ENCODE measurements around the gene SPINDOC. TPM values are rescaled to one million over a fixed set of nuclear protein-coding genes. Genes with fewer than 3 reads are reported as not detected.
"Not testable (repeated sequence)": the region's sequence is repeated elsewhere in the genome, so short reads cannot be mapped to it uniquely, and the experiment has no call there.

Gene SPINDOC
- total RNA-seq, 1 experiment from 2014 or later = 53.8 TPM

DNA sequence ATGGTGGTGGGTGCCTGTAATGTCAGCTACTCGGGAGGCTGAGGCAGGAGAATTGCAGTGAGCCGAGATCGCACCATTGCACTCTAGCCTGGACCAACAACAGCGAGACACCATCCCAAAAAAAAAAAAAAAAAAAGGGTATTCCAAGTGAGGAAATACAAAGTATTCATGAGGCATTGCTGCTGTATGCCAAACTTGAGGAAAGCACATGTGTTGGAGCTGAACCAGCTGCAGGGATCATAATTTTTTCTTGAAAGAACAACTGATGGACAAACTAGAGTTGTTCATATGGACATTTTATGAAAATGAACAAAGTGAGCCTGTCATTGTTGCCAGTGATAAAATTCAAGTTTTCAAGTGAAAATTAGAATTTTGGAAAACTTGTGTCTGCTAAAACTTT is 41.4 kb downstream of the SPINDOC start:
- no peaks in the 10 kb centered on the region for H3K9me3 Mint-ChIP-seq (ENCODE audit: low read depth, unreplicated experiment)
- no TSS peak for BruUV-seq (replicated peaks)
- H3K27ac Mint-ChIP-seq (ENCODE audit: unreplicated experiment) = no peak overlapping the region
- no peak for DNase-seq
- intact Hi-C loops (cut with micrococcal nuclease; ENCODE audit: unreplicated experiment) = no loop called here
- H3K27me3 Mint-ChIP-seq (ENCODE audit: unreplicated experiment) = no peaks in the 10 kb centered on the region
- CTCF ChIA-PET = no interaction called here
- TF ChIP-seq, protein P1, sequence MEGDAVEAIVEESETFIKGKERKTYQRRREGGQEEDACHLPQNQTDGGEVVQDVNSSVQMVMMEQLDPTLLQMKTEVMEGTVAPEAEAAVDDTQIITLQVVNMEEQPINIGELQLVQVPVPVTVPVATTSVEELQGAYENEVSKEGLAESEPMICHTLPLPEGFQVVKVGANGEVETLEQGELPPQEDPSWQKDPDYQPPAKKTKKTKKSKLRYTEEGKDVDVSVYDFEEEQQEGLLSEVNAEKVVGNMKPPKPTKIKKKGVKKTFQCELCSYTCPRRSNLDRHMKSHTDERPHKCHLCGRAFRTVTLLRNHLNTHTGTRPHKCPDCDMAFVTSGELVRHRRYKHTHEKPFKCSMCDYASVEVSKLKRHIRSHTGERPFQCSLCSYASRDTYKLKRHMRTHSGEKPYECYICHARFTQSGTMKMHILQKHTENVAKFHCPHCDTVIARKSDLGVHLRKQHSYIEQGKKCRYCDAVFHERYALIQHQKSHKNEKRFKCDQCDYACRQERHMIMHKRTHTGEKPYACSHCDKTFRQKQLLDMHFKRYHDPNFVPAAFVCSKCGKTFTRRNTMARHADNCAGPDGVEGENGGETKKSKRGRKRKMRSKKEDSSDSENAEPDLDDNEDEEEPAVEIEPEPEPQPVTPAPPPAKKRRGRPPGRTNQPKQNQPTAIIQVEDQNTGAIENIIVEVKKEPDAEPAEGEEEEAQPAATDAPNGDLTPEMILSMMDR (IDR thresholded peaks at IDR 0.05; ENCODE audit: unreplicated experiment) = no peak
- H3K4me1 Mint-ChIP-seq (ENCODE audit: low read depth, unreplicated experiment) = peaks cover 16% of the 10 kb centered on the region
- H3K4me3 Mint-ChIP-seq (ENCODE audit: low read depth, unreplicated experiment) = no peak overlapping the region
- peaks cover 9% of the 10 kb centered on the region for H3K36me3 Mint-ChIP-seq (ENCODE audit: insufficient read depth, unreplicated experiment)

DNA sequence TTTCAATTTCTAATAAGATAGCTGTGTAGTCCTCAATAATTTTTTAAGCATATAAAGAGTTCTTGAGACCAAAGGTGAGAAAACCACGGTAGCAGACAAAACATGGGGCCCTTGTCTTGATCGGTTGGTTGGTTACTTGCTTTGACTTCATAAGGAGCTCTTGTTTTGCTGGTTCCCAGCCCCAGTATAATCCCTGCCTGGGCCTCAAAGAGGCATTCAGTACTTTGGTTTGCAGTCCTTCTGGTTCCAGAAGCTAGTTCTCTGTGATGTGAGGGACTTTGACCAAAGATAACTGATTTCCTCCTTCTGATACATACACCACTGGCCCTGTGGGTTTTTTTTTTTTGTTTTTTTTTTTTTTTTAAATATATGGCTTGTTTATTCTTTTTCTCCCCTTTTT is 42.7 kb downstream of the SPINDOC start:
- CTCF ChIA-PET = interaction anchor here (0.8 to 1.2 kb wide), 3 partner anchors 16 to 78 kb away, joined by 3 to 4 read pairs (median 4); partner anchors contain the start of gene MARK2
- Mint-ChIP-seq H3K27me3 (ENCODE audit: unreplicated experiment) (no peaks in the 10 kb centered on the region), H3K27ac (ENCODE audit: unreplicated experiment) (no peak overlapping the region), H3K4me1 (ENCODE audit: low read depth, unreplicated experiment) (peaks cover 9% of the 10 kb centered on the region), H3K9me3 (ENCODE audit: low read depth, unreplicated experiment) (no peaks in the 10 kb centered on the region), H3K4me3 (ENCODE audit: low read depth, unreplicated experiment) (no peak overlapping the region), H3K36me3 (ENCODE audit: insufficient read depth, unreplicated experiment) (peaks cover 9% of the 10 kb centered on the region)
- TF ChIP-seq, protein P1 (IDR thresholded peaks at IDR 0.05; ENCODE audit: unreplicated experiment) = no peak
- DNase-seq = no peak
- intact Hi-C loops (cut with micrococcal nuclease; ENCODE audit: unreplicated experiment) = no loop called here
- BruUV-seq (replicated peaks) = no TSS peak

DNA sequence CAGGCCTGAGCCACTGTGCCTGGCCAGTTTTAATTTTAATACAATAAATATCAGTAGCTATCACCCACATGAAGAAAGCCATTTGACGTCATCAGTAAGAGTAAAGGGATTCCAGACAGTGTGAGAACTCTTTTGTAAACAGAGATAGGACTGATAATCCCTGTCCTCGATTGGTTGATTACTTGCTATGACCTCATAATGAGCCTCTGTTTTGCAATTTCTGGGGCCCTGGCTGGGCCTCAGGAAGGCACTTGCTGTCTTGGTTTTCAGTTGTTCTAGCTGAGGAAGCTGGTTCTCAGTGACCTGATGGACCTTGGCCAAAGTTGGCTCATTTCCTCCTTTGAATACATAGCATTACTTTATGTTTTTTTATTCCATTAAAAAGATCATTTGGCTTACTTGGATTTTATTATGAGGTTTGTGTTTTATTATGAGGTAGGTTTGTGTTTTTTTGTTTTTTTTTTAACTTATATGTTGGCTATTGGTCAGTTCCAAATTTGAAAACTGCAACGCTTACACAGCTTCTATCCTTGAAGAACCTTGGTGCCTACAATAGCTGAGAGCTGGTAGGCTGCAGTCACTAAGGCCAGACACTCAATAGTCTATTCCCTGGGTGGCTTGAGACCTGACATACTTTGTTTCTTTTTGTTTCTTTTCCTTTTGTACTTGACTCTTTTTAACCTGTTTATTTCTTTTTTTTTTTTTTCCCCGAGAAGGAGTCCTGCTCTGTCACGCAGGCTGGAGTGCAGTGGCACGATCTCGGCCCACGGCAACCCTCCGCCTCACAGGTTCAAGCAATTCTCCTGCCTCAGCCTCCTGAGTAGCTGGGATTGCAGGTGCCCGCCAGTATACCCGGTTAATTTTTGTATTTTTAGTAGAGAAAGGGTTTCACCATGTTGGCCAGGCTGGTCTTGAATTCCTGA is 45.6 kb downstream of the SPINDOC start:
- no TSS peak for BruUV-seq (replicated peaks)
- CTCF ChIA-PET = interaction anchor here (0.7 to 1.0 kb wide), 2 partner anchors 13 to 31 kb away, joined by 3 to 4 read pairs; no protein-coding TSS in a partner anchor
- intact Hi-C loops (cut with micrococcal nuclease; ENCODE audit: unreplicated experiment) = no loop called here
- TF ChIP-seq, protein P1 (IDR thresholded peaks at IDR 0.05; ENCODE audit: unreplicated experiment) = no peak
- H3K4me3 Mint-ChIP-seq (ENCODE audit: low read depth, unreplicated experiment) = no peak overlapping the region
- H3K4me1 Mint-ChIP-seq (ENCODE audit: low read depth, unreplicated experiment) = peaks cover 13% of the 10 kb centered on the region
- peaks cover 16% of the 10 kb centered on the region for H3K36me3 Mint-ChIP-seq (ENCODE audit: insufficient read depth, unreplicated experiment)
- no peak overlapping the region for H3K27ac Mint-ChIP-seq (ENCODE audit: unreplicated experiment)
- no peaks in the 10 kb centered on the region for H3K9me3 Mint-ChIP-seq (ENCODE audit: low read depth, unreplicated experiment)
- H3K27me3 Mint-ChIP-seq (ENCODE audit: unreplicated experiment) = no peaks in the 10 kb centered on the region
- DNase-seq = no peak

DNA sequence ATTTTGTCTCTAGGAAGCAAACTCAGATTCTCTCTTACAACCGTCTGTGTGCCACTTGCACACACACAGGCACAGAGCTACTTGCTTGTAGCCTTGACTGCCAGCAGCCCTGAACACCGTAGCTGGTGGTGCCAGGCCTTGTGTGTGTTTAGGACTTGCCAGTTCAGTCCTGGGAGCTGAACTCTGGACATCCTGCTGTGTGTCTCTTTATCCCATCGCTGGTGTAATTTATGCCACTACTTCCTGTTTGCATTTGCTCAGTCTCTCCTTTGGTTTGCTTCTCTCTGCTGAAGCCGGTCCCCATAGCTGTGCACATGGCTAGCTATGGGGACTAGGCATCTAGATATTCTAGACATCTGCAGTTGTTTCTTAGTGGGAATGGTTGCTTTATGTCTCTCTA is 49.7 kb downstream of the SPINDOC start:
- H3K27me3 Mint-ChIP-seq (ENCODE audit: unreplicated experiment) = no peaks in the 10 kb centered on the region
- DNase-seq = no peak
- no TSS peak for BruUV-seq (replicated peaks)
- no peak overlapping the region for H3K4me3 Mint-ChIP-seq (ENCODE audit: low read depth, unreplicated experiment)
- TF ChIP-seq, protein P1 (IDR thresholded peaks at IDR 0.05; ENCODE audit: unreplicated experiment) = no peak
- H3K36me3 Mint-ChIP-seq (ENCODE audit: insufficient read depth, unreplicated experiment) = peaks cover 12% of the 10 kb centered on the region
- intact Hi-C loops (cut with micrococcal nuclease; ENCODE audit: unreplicated experiment) = no loop called here
- H3K9me3 Mint-ChIP-seq (ENCODE audit: low read depth, unreplicated experiment) = no peaks in the 10 kb centered on the region
- CTCF ChIA-PET = interaction anchor here (0.5 to 1.2 kb wide), 3 partner anchors 10 to 25 kb away, joined by 3 to 7 read pairs (median 4); no protein-coding TSS in a partner anchor
- H3K4me1 Mint-ChIP-seq (ENCODE audit: low read depth, unreplicated experiment) = peaks cover 13% of the 10 kb centered on the region
- no peak overlapping the region for H3K27ac Mint-ChIP-seq (ENCODE audit: unreplicated experiment)

DNA sequence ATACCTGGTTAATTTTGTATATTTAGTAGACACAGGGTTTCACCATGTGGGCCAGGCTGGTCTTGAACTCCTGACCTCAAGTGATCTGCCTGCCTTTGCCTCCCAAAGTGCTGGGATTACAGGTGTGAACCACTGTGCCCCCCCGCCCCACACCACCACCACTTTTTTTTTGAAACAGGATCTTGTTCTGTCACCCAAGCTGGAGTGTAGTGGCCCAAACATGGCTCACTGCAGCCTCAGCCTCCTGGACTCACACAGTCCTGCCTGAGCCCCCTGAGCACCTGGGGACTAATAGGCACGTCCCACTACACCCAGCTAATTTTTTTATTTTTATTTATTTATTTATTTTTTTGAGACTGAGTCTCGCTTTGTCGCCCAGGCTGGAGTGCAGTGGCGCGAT is 50.4 kb downstream of the SPINDOC start:
- DNase-seq; BruUV-seq (replicated peaks); intact Hi-C loops (cut with micrococcal nuclease; ENCODE audit: unreplicated experiment); H3K9me3 Mint-ChIP-seq (ENCODE audit: low read depth, unreplicated experiment); H3K4me3 Mint-ChIP-seq (ENCODE audit: low read depth, unreplicated experiment); H3K27me3 Mint-ChIP-seq (ENCODE audit: unreplicated experiment); H3K27ac Mint-ChIP-seq (ENCODE audit: unreplicated experiment): not testable (repeated sequence)
- Mint-ChIP-seq H3K4me1 (ENCODE audit: low read depth, unreplicated experiment) (peaks cover 20% of the 10 kb centered on the region), H3K36me3 (ENCODE audit: insufficient read depth, unreplicated experiment) (peaks cover 15% of the 10 kb centered on the region)
- CTCF ChIA-PET = interaction anchor here (1.2 kb wide), 1 partner anchor 9 kb away, joined by 4 read pairs; no protein-coding TSS in a partner anchor
